Spleen (tissue), 11 donors: Measurements from ENCODE around the gene KRT10. TPM values are rescaled to one million over a fixed set of nuclear protein-coding genes. Genes with fewer than 3 reads are reported as not detected.

Source experiments
- DNase-seq: peaks from one replicate; pipeline ENCODE4 v3.0.0-alpha.2; 2020
- H3K27ac ChIP-seq, 8 donors: fragments of 200-600 bp; sonication (generic) in 7 of 8; 1 replicate in 4 of 8; 2 replicates in 4 of 8; pipeline versions ENCODE4 v1.5.0 to v1.8.0; 2016 to 2021; ENCODE audit warnings: inconsistent platforms in 4 of 8, mild to moderate bottlenecking in 4 of 8, moderate library complexity in 1 of 8
- H3K27me3 ChIP-seq, 7 donors: fragments of 200-600 bp; sonication (generic) in 6 of 7; replicated peaks in 1 of 7; 1 replicate in 4 of 7; 2 replicates in 3 of 7; pipeline versions ENCODE4 v1.5.0 to v1.8.0; 2016 to 2021; ENCODE audit warnings: inconsistent platforms in 3 of 7, mild to moderate bottlenecking in 1 of 7
- H3K36me3 ChIP-seq, 6 donors: fragments of 200-600 bp; sonication (generic) in 5 of 6; 1 replicate in 4 of 6; 2 replicates in 2 of 6; pipeline versions ENCODE4 v1.5.0 to v1.8.0; 2016 to 2021; ENCODE audit warnings: inconsistent platforms in 2 of 6
- H3K4me1 ChIP-seq, 6 donors: fragments of 200-600 bp; sonication (generic) in 5 of 6; 1 replicate in 3 of 6; 2 replicates in 3 of 6; pipeline versions ENCODE4 v1.5.0 to v1.8.0; 2016 to 2021; ENCODE audit warnings: inconsistent platforms in 3 of 6
- H3K4me3 ChIP-seq, 8 donors: fragments of 200-600 bp; sonication (generic) in 7 of 8; 1 replicate in 4 of 8; 2 replicates in 4 of 8; pipeline versions ENCODE4 v1.5.0 to v1.8.0; 2016 to 2021; ENCODE audit warnings: inconsistent platforms in 4 of 8, mild to moderate bottlenecking in 4 of 8, moderate library complexity in 2 of 8
- H3K9me3 ChIP-seq, 8 donors: fragments of 200-600 bp; sonication (generic) in 7 of 8; 1 replicate in 4 of 8; 2 replicates in 4 of 8; pipeline versions ENCODE4 v1.5.0 to v1.8.0; 2016 to 2021; ENCODE audit warnings: inconsistent platforms in 4 of 8
- CTCF ChIP-seq, 11 experiments: fragments of 200-600 bp in 7 of 11; fragments of 450-650 bp in 4 of 11; sonication (generic) in 4 of 11; IDR thresholded peaks in 8 of 11; conservative IDR thresholded peaks in 3 of 11; 1 replicate in 7 of 11; 2 replicates in 4 of 11; pipeline versions ENCODE4 v1.4.0 to v1.8.0; 2016 to 2021; ENCODE audit warnings: antibody characterized with exemption in 11 of 11, inconsistent platforms in 4 of 11, mild to moderate bottlenecking in 1 of 11
- POLR2A ChIP-seq, 3 donors: fragments of 450-650 bp; IDR thresholded peaks; one replicate each; pipeline ENCODE4 v1.5.1; 2017; ENCODE audit warnings: antibody characterized with exemption in 3 of 3, mild to moderate bottlenecking in 1 of 3
- POLR2AphosphoS5 ChIP-seq, 3 donors: sonication (generic); formaldehyde crosslinking; IDR thresholded peaks; one replicate each; pipeline ENCODE4 v1.5.1; 2017; ENCODE audit warnings: antibody characterized with exemption in 3 of 3
- WGBS, 5 donors: extraction: QIAGEN DNeasy Blood & Tissue Kit in 3 of 5; methylation state at CpG; one replicate each; pipeline versions ENCODE4 v1.1.5 to v1.1.7; 2013 to 2018; 5-methylcytosine and 5-hydroxymethylcytosine counted together
- intact Hi-C: fragments of 100-400 bp; cut with DNase I; formaldehyde crosslinking; loops from one replicate; pipeline ENCODE4 v1.15.0; 2023; ENCODE audit warnings: low total_unique reads
- polyA plus RNA-seq, 3 donors: library from polyadenylated mRNA; stranded (reverse); fragments of 200-250 nt; gene quantifications; one replicate each; pipeline ENCODE4 v1.2.1, GENCODE V29; 2013
- total RNA-seq, 7 donors: library from RNA; depleted of rRNA in 3 of 7; stranded (reverse); fragments of >200 nt in 3 of 7; fragmentation: NEBNext Ultra II Directional in 4 of 7; extraction: Animal tissue kit (Norgen Biotek cat#: 25700) in 4 of 7; gene quantifications; one replicate each; pipeline versions ENCODE4 v1.1.0 to v1.2.1, GENCODE V29; 2016 to 2021
- donor health status: healthy with polysubstance abuse.
- donor health status: DM: no; HTN: no; CAD: no; lungs with moderate emphysema.
- donor health status: DM: no; HTN: no; CAD: no.
- donor health status: Bipolar disorder and iron deficiency.
- donor health status: healthy.
- donor health status: DM: no; HTN: no; CAD: no.
- donor health status: DM: yes; HTN: yes; CAD: no.

The KRT10 gene
- total and polyA plus RNA-seq, 10 donors: 4.3 to 41.8 (median 27.7) TPM

- no peak overlapping the region for H3K27ac ChIP-seq
- DNase-seq: no peak
- no peaks in the 10 kb centered on the region for H3K4me1 ChIP-seq
- intact Hi-C loops: no loop called here
- 89 to 94% (median 92%) methylated on average over 4 of the region's 4 CpGs for WGBS, 5 donors
- peaks cover 0 to 31% (median 0%) of the 10 kb centered on the region in 7 donors for H3K27me3 ChIP-seq
- no peaks in the 10 kb centered on the region for H3K36me3 ChIP-seq
- H3K4me3 ChIP-seq: no peak overlapping the region
- TF ChIP-seq POLR2AphosphoS5 (IDR thresholded peaks at IDR 0.05) (no peak), POLR2A (IDR thresholded peaks at IDR 0.05) (no peak), CTCF (IDR thresholded peaks at IDR 0.05 in 8 of 11, conservative IDR thresholded peaks at IDR 0.05 in 3 of 11) (no peak)
- no peaks in the 10 kb centered on the region for H3K9me3 ChIP-seq
Observed at GRCh38 chr17:40849723-40850122, 27.3 kb upstream of the KRT10 start.

DNA sequence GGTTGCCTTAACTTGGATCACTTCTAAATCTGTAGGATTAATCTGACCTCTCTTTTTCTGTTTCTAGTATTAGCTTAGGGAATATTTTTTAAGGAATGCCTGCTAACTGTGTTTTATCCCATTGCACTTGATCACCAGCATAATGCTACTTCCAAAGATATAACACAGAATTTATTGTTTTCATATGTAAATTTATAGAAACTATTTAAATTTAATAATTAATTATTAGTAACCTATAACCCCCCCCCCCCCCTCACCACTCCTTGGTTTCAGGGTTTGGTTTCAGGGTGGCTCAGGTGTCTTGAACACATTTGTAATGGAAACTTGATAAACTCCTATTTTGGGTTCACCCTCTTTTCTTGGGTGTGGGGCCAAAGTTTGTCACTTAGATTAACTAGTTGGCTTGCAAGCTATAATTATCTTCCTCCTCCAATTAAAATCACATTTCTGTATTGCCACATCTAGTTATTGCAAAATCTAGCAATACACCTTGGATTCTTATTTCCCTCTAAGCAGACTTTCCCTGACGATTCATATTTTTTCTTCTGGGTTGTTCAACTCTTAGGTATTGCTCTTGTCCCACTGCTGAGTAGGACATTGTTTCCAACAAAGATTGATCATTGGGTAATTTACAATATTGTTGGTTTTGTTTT, 26.3 kb upstream of the KRT10 start:
- TF ChIP-seq POLR2AphosphoS5 (IDR thresholded peaks at IDR 0.05) (no peak), POLR2A (IDR thresholded peaks at IDR 0.05) (no peak), CTCF (IDR thresholded peaks at IDR 0.05 in 8 of 11, conservative IDR thresholded peaks at IDR 0.05 in 3 of 11) (no peak)
- 74 to 100% (median 80%) methylated on average over 1 of the region's 1 CpG for WGBS, 5 donors
- Histone ChIP-seq H3K9me3 (no peaks in the 10 kb centered on the region), H3K4me3 (no peak overlapping the region), H3K27ac (no peak overlapping the region), H3K4me1 (no peaks in the 10 kb centered on the region), H3K36me3 (no peaks in the 10 kb centered on the region), H3K27me3 (peaks cover 0 to 29% (median 0%) of the 10 kb centered on the region in 7 donors)
- intact Hi-C loops: no loop called here
- no peak for DNase-seq

GRCh38 chr17:40846515-40847144, 24.2 kb upstream of the KRT10 start:
- DNase-seq: no peak
- no peak overlapping the region for H3K4me3 ChIP-seq
- 38 to 59% (median 50%) methylated on average over 1 of the region's 1 CpG for WGBS, 5 donors
- peaks cover 0 to 29% (median 0%) of the 10 kb centered on the region in 7 donors for H3K27me3 ChIP-seq
- no peak for TF ChIP-seq POLR2A (IDR thresholded peaks at IDR 0.05)
- no peak for TF ChIP-seq POLR2AphosphoS5 (IDR thresholded peaks at IDR 0.05)
- TF ChIP-seq CTCF (IDR thresholded peaks at IDR 0.05 in 8 of 11, conservative IDR thresholded peaks at IDR 0.05 in 3 of 11): no peak
- intact Hi-C loops: no loop called here
- H3K4me1 ChIP-seq: no peaks in the 10 kb centered on the region
- H3K9me3 ChIP-seq: no peaks in the 10 kb centered on the region
- no peaks in the 10 kb centered on the region for H3K36me3 ChIP-seq
- no peak overlapping the region for H3K27ac ChIP-seq

- TF ChIP-seq CTCF (IDR thresholded peaks at IDR 0.05 in 8 of 11, conservative IDR thresholded peaks at IDR 0.05 in 3 of 11) (no peak), POLR2AphosphoS5 (IDR thresholded peaks at IDR 0.05) (no peak), POLR2A (IDR thresholded peaks at IDR 0.05) (no peak)
- peaks cover 0 to 19% (median 0%) of the 10 kb centered on the region in 7 donors for H3K27me3 ChIP-seq
- H3K9me3 ChIP-seq: no peaks in the 10 kb centered on the region
- 73 to 86% (median 80%) methylated on average over 4 of the region's 4 CpGs for WGBS, 5 donors
- DNase-seq: no peak
- H3K36me3 ChIP-seq: no peaks in the 10 kb centered on the region
- no peaks in the 10 kb centered on the region for H3K4me1 ChIP-seq
- H3K27ac ChIP-seq: no peak overlapping the region
- H3K4me3 ChIP-seq: no peak overlapping the region
- intact Hi-C loops: no loop called here
Observed at GRCh38 chr17:40844671-40845107, 22.3 kb upstream of the KRT10 start.
